Erythroblast (primary cell): ENCODE results near the gene DNAJC6.
A peak's percentile ranks its signal among the peaks of the same experiment; 100 is the strongest.

Source experiments
- GATA1 ChIP-seq: IDR thresholded peaks from 2 replicates; pipeline ENCODE4 v1.6.1; 2011; ENCODE audit warnings: low read depth, mild to moderate bottlenecking, control low read depth, low read length, moderate library complexity
- POLR2A ChIP-seq: IDR thresholded peaks from 2 replicates; pipeline ENCODE4 v1.6.1; 2011; ENCODE audit warnings: mild to moderate bottlenecking, low read length

GRCh38 chr1:65292861-65293593 lies 16.3 kb upstream of the DNAJC6 start:
- TF ChIP-seq POLR2A (peak; percentile 98), GATA1 (peak; percentile 92)
